Tibial nerve (tissue), 4 donors: ENCODE results near the gene MZF1.

Experiments
- EP300 ChIP-seq, 2 donors: sonication (generic); formaldehyde crosslinking; IDR thresholded peaks; one replicate each; pipeline ENCODE4 v1.6.1; 2017; ENCODE audit warnings: antibody characterized with exemption in 2 of 2, mild to moderate bottlenecking in 1 of 2
- POLR2A ChIP-seq, 2 donors: fragments of 450-650 bp; IDR thresholded peaks; one replicate each; pipeline ENCODE4 v1.6.1; 2017; ENCODE audit warnings: antibody characterized with exemption in 2 of 2, mild to moderate bottlenecking in 2 of 2, moderate library complexity in 2 of 2
- TF ChIP-seq, protein P1 (sequence below), 5 experiments: fragments of 200-600 bp in 3 of 5; fragments of 450-650 bp in 2 of 5; sonication (generic) in 3 of 5; IDR thresholded peaks; one replicate each; pipeline ENCODE4 v1.5.1; 2016 to 2019; ENCODE audit warnings: antibody characterized with exemption in 5 of 5, mild to moderate bottlenecking in 3 of 5, moderate library complexity in 2 of 5

DNA sequence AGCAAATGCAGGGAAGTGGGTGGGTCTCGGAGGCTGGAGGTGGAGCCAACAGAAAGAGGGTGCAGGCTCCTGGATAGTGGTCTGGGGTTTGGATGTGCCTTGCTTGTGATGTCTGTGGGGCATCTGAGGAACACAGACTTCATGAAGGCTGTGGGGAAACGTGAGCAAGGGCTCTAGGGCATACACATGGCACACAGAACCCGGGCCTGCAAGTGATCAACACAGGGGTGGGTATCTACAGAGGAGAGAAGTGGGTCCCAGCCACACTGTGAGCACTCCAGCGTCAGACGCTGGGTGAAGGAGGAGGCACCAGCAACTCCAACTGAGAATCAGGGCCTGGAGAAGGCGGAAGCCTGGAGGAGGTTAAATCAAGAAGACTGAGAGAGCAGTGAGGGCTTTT is 9.3 kb downstream of the MZF1 start:
- TF ChIP-seq, protein P1, sequence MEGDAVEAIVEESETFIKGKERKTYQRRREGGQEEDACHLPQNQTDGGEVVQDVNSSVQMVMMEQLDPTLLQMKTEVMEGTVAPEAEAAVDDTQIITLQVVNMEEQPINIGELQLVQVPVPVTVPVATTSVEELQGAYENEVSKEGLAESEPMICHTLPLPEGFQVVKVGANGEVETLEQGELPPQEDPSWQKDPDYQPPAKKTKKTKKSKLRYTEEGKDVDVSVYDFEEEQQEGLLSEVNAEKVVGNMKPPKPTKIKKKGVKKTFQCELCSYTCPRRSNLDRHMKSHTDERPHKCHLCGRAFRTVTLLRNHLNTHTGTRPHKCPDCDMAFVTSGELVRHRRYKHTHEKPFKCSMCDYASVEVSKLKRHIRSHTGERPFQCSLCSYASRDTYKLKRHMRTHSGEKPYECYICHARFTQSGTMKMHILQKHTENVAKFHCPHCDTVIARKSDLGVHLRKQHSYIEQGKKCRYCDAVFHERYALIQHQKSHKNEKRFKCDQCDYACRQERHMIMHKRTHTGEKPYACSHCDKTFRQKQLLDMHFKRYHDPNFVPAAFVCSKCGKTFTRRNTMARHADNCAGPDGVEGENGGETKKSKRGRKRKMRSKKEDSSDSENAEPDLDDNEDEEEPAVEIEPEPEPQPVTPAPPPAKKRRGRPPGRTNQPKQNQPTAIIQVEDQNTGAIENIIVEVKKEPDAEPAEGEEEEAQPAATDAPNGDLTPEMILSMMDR (IDR thresholded peaks at IDR 0.05) = no peak
- TF ChIP-seq POLR2A (IDR thresholded peaks at IDR 0.05) = no peak
- TF ChIP-seq EP300 (IDR thresholded peaks at IDR 0.05) = no peak
